ENCODE results near the gene PLEKHM3.

The PLEKHM3 gene

GRCh38 chr2:207833251-207833751, 192.0 kb downstream of the PLEKHM3 start:
- no CpG with 5 or more reads among the region's 3 CpGs for WGBS (ENCODE audit: extremely low coverage, insufficient coverage, low lambda C conversion rate)
- H3K27ac ChIP-seq (ENCODE audit: low read depth, low read length): no peak overlapping the region
- no peak overlapping the region for H3K23ac ChIP-seq (ENCODE audit: low read length)
- no peak overlapping the region for H3K4me3 ChIP-seq (ENCODE audit: low read length)
- H3K27me3 ChIP-seq (ENCODE audit: insufficient read depth, low read length, poor library complexity): no peaks in the 10 kb centered on the region
- peaks cover 9% of the 10 kb centered on the region for H3K4me1 ChIP-seq (ENCODE audit: control insufficient read depth, low read depth, low read length)
- no peak for DNase-seq
- no peaks in the 10 kb centered on the region for H3K79me2 ChIP-seq (ENCODE audit: control insufficient read depth, insufficient read depth, low read length)
- H4K5ac ChIP-seq (ENCODE audit: low read length): no peak overlapping the region
- H3K4ac ChIP-seq (ENCODE audit: low read depth, low read length): no peak overlapping the region
- no peak overlapping the region for H2BK120ac ChIP-seq (ENCODE audit: low read depth, low read length)
- H3K79me1 ChIP-seq (ENCODE audit: low read length): no peaks in the 10 kb centered on the region
- no peak overlapping the region for H2BK15ac ChIP-seq (replicated peaks; ENCODE audit: low read depth)
- H4K8ac ChIP-seq (ENCODE audit: low read depth, low read length): no peak overlapping the region
- no peak overlapping the region for H3K18ac ChIP-seq (ENCODE audit: low read length)
- H2AK5ac ChIP-seq (ENCODE audit: low read length): no peak overlapping the region
- no peak overlapping the region for H3K56ac ChIP-seq (ENCODE audit: low read length)
- H3K4me2 ChIP-seq (ENCODE audit: low read length): no peak overlapping the region
- no peaks in the 10 kb centered on the region for H3K36me3 ChIP-seq (ENCODE audit: control insufficient read depth, insufficient read depth, low read length)
- H2BK5ac ChIP-seq (ENCODE audit: low read length): no peak overlapping the region
- H3K9ac ChIP-seq (ENCODE audit: low read length): no peak overlapping the region

DNA sequence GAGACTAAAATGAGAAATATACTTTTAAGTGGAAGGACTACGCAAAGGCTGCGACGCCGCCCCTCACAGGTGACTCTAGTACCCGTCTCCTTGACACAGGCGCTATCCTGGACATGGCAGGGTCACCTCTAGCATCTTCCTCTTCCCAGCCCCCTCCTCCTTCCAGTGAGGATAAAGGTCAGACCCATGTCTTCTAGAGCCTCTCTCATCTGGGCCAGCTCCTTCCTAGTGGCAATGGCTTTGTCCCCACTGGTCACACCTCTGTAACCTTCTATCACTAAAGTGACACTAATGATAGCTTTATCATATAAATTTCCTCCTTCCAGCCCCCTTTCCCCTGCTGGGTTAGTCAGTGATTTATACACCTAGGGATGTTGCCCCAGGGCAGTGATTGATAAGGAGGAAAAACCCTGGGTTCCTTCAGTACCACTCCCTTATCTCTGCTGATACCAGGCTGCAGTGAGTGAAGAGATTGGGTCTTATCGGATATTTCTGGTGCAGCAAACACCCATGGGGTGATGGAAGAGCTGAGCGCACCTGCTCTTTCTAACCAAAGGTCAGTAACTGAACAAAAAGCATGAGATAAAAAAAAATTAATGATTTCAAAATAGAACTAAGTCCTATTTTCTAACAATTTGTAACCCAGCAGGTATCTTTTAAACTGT, 193.6 kb downstream of the PLEKHM3 start:
- Histone ChIP-seq H3K36me3 (ENCODE audit: control insufficient read depth, insufficient read depth, low read length) (no peaks in the 10 kb centered on the region), H3K4ac (ENCODE audit: low read depth, low read length) (no peak overlapping the region), H3K4me1 (ENCODE audit: control insufficient read depth, low read depth, low read length) (peaks cover 9% of the 10 kb centered on the region), H2AK5ac (ENCODE audit: low read length) (no peak overlapping the region), H3K23ac (ENCODE audit: low read length) (no peak overlapping the region), H3K4me3 (ENCODE audit: low read length) (no peak overlapping the region), H2BK120ac (ENCODE audit: low read depth, low read length) (no peak overlapping the region), H3K79me1 (ENCODE audit: low read length) (no peaks in the 10 kb centered on the region), H3K27ac (ENCODE audit: low read depth, low read length) (no peak overlapping the region), H3K18ac (ENCODE audit: low read length) (no peak overlapping the region), H3K56ac (ENCODE audit: low read length) (no peak overlapping the region), H4K8ac (ENCODE audit: low read depth, low read length) (no peak overlapping the region), H4K5ac (ENCODE audit: low read length) (no peak overlapping the region), H3K27me3 (ENCODE audit: insufficient read depth, low read length, poor library complexity) (no peaks in the 10 kb centered on the region), H3K4me2 (ENCODE audit: low read length) (no peak overlapping the region), H2BK15ac (replicated peaks; ENCODE audit: low read depth) (no peak overlapping the region), H3K79me2 (ENCODE audit: control insufficient read depth, insufficient read depth, low read length) (no peaks in the 10 kb centered on the region), H3K9ac (ENCODE audit: low read length) (no peak overlapping the region), H2BK5ac (ENCODE audit: low read length) (no peak overlapping the region)
- WGBS (ENCODE audit: extremely low coverage, insufficient coverage, low lambda C conversion rate): no CpG with 5 or more reads among the region's 8 CpGs
- peak; percentile 90 for DNase-seq

DNA sequence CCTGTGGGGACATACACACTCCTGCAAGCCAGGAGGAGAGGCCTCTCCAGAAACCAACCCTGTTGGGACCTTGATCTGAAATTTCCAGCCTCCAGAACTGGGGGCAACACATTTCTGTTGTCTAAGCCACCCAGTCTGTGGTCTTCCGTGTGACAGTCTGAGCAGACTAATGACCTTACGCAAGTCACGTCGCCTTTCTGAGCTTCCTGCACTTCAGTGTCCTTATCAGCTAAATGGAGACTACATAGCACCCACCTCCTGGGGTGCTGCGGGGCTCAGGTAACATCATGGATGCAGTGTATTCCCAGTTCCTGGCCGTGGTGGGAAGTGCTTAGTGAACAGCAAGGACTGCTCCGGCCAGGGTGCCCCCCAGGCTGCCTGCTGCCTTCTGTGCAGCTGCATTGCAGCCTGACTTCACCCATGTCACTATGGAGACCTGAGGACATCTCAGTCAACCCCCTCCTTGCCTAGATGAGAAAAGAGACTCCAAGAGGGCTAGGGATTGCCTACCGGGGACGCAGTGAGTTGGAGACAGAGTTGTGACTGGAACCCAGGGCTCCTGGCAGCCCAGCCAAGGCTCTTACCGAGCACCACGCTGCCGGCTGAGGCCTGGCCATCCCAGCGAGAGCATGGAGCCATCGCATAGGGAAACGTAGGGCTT, 194.4 kb downstream of the PLEKHM3 start:
- no peaks in the 10 kb centered on the region for H3K27me3 ChIP-seq (ENCODE audit: insufficient read depth, low read length, poor library complexity)

DNA sequence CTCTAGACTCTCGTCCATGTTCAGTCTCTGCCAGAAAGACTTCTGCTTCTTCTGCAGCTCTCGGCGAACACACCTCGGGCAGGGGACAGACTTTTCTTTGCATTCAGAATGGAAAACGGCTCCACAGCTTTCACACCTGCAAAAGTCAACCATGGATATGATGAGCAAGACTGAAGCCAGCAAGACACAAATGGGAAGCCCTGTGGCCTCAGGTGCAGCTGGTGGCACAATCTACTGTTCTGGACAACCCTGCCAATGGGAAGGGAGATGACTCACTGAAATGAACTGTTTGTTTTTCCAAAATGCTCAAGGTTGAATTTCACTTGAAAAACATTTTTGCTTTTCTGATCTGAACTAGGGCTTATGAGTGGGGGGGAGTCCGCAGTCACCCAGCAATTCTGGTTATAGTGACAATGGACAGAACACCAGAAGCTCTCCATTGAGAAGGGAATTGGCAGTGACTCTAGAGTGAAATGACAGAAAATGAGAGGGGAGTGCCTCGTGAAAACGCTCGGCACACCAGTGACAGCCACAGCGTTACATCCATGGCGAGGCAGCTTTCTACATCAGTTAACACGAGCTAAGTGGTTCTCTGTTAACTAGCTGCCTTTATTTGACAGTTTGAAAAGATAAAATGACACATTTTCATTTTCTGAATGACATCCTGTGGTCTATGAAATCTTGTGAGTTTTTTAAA, 196.8 kb downstream of the PLEKHM3 start:
- no peak overlapping the region for H3K27ac ChIP-seq (ENCODE audit: low read depth, low read length)
- no peaks in the 10 kb centered on the region for H3K79me2 ChIP-seq (ENCODE audit: control insufficient read depth, insufficient read depth, low read length)
- no peak overlapping the region for H3K9ac ChIP-seq (ENCODE audit: low read length)
- no CpG with 5 or more reads among the region's 12 CpGs for WGBS (ENCODE audit: extremely low coverage, insufficient coverage, low lambda C conversion rate)
- no peak for DNase-seq
- H3K36me3 ChIP-seq (ENCODE audit: control insufficient read depth, insufficient read depth, low read length): no peaks in the 10 kb centered on the region
- no peaks in the 10 kb centered on the region for H3K79me1 ChIP-seq (ENCODE audit: low read length)
- H3K18ac ChIP-seq (ENCODE audit: low read length): no peak overlapping the region
- no peak overlapping the region for H2BK5ac ChIP-seq (ENCODE audit: low read length)
- no peak overlapping the region for H4K5ac ChIP-seq (ENCODE audit: low read length)
- no peak overlapping the region for H3K4me2 ChIP-seq (ENCODE audit: low read length)
- no peak overlapping the region for H3K4me3 ChIP-seq (ENCODE audit: low read length)
- H3K23ac ChIP-seq (ENCODE audit: low read length): no peak overlapping the region
- H3K27me3 ChIP-seq (ENCODE audit: insufficient read depth, low read length, poor library complexity): no peaks in the 10 kb centered on the region
- no peak overlapping the region for H3K4ac ChIP-seq (ENCODE audit: low read depth, low read length)
- no peak overlapping the region for H4K8ac ChIP-seq (ENCODE audit: low read depth, low read length)
- H3K4me1 ChIP-seq (ENCODE audit: control insufficient read depth, low read depth, low read length): peaks cover 6% of the 10 kb centered on the region
- H2BK15ac ChIP-seq (replicated peaks; ENCODE audit: low read depth): no peak overlapping the region
- H2AK5ac ChIP-seq (ENCODE audit: low read length): no peak overlapping the region
- no peak overlapping the region for H3K56ac ChIP-seq (ENCODE audit: low read length)
- no peak overlapping the region for H2BK120ac ChIP-seq (ENCODE audit: low read depth, low read length)

More for the DNA sequence above, 194.4 kb downstream of the PLEKHM3 start:
- Histone ChIP-seq H3K23ac (ENCODE audit: low read length) (no peak overlapping the region), H3K18ac (ENCODE audit: low read length) (no peak overlapping the region), H3K79me2 (ENCODE audit: control insufficient read depth, insufficient read depth, low read length) (no peaks in the 10 kb centered on the region), H3K4me1 (ENCODE audit: control insufficient read depth, low read depth, low read length) (peaks cover 6% of the 10 kb centered on the region), H4K5ac (ENCODE audit: low read length) (no peak overlapping the region), H2AK5ac (ENCODE audit: low read length) (peak overlapping the region; percentile 5), H2BK15ac (replicated peaks; ENCODE audit: low read depth) (no peak overlapping the region), H3K4me3 (ENCODE audit: low read length) (no peak overlapping the region), H3K4me2 (ENCODE audit: low read length) (no peak overlapping the region), H4K8ac (ENCODE audit: low read depth, low read length) (no peak overlapping the region), H3K27ac (ENCODE audit: low read depth, low read length) (no peak overlapping the region), H3K4ac (ENCODE audit: low read depth, low read length) (no peak overlapping the region), H2BK5ac (ENCODE audit: low read length) (no peak overlapping the region), H3K56ac (ENCODE audit: low read length) (peak overlapping the region; percentile 52), H3K79me1 (ENCODE audit: low read length) (no peaks in the 10 kb centered on the region), H2BK120ac (ENCODE audit: low read depth, low read length) (no peak overlapping the region), H3K36me3 (ENCODE audit: control insufficient read depth, insufficient read depth, low read length) (no peaks in the 10 kb centered on the region), H3K9ac (ENCODE audit: low read length) (no peak overlapping the region)
- no CpG with 5 or more reads among the region's 15 CpGs for WGBS (ENCODE audit: extremely low coverage, insufficient coverage, low lambda C conversion rate)
- DNase-seq: no peak

DNA sequence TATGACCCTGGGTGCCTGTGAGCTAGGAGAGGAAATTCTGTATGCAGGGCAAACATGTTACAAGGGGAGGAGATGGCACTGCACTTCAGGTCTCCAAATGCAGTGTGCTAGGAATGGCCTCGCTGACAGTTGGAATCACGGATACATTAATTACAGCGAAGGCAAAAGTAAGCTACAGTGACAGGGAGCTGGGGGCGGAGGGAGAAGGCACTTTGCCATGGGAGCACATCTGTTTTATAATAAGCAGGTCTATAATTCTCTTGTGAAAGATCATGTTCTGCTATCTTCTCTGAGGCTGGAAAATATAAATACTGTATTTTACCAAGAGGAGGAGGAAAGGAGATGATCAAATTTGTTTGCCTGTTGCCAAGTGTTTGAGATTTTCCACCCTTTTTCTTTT, 199.3 kb downstream of the PLEKHM3 start:
- no peaks in the 10 kb centered on the region for H3K36me3 ChIP-seq (ENCODE audit: control insufficient read depth, insufficient read depth, low read length)
- no peak overlapping the region for H3K4me3 ChIP-seq (ENCODE audit: low read length)
- no peaks in the 10 kb centered on the region for H3K27me3 ChIP-seq (ENCODE audit: insufficient read depth, low read length, poor library complexity)
- no peak overlapping the region for H4K8ac ChIP-seq (ENCODE audit: low read depth, low read length)
- no peak for DNase-seq
- peak overlapping the region; percentile 46 for H3K56ac ChIP-seq (ENCODE audit: low read length)
- no peak overlapping the region for H4K5ac ChIP-seq (ENCODE audit: low read length)
- peaks cover 3% of the 10 kb centered on the region for H3K4me1 ChIP-seq (ENCODE audit: control insufficient read depth, low read depth, low read length)
- peak overlapping the region; percentile 38 for H2AK5ac ChIP-seq (ENCODE audit: low read length)
- no peaks in the 10 kb centered on the region for H3K79me2 ChIP-seq (ENCODE audit: control insufficient read depth, insufficient read depth, low read length)
- H2BK120ac ChIP-seq (ENCODE audit: low read depth, low read length): no peak overlapping the region
- peak overlapping the region; percentile 57 for H3K23ac ChIP-seq (ENCODE audit: low read length)
- no peak overlapping the region for H2BK5ac ChIP-seq (ENCODE audit: low read length)
- H2BK15ac ChIP-seq (replicated peaks; ENCODE audit: low read depth): no peak overlapping the region
- no peak overlapping the region for H3K4ac ChIP-seq (ENCODE audit: low read depth, low read length)
- no peak overlapping the region for H3K9ac ChIP-seq (ENCODE audit: low read length)
- WGBS (ENCODE audit: extremely low coverage, insufficient coverage, low lambda C conversion rate): no CpG with 5 or more reads among the region's 4 CpGs
- no peak overlapping the region for H3K27ac ChIP-seq (ENCODE audit: low read depth, low read length)
- H3K18ac ChIP-seq (ENCODE audit: low read length): no peak overlapping the region
- no peaks in the 10 kb centered on the region for H3K79me1 ChIP-seq (ENCODE audit: low read length)
- H3K4me2 ChIP-seq (ENCODE audit: low read length): no peak overlapping the region
